Prostate gland (tissue), 2 donors: ENCODE results near the gene ACTL10.

Experiments used
- CTCF ChIP-seq, 4 experiments: fragments of 200-600 bp in 2 of 4; fragments of 450-650 bp in 2 of 4; sonication (generic) in 2 of 4; IDR thresholded peaks; 1 replicate in 3 of 4; 2 replicates in 1 of 4; pipeline ENCODE4 v1.5.1; 2016 to 2019; ENCODE audit warnings: antibody characterized with exemption in 4 of 4, mild to moderate bottlenecking in 2 of 4, moderate library complexity in 2 of 4
- POLR2A ChIP-seq: fragments of 450-650 bp; IDR thresholded peaks from one replicate; pipeline ENCODE4 v1.6.1; 2016; ENCODE audit warnings: antibody characterized with exemption, mild to moderate bottlenecking

GRCh38 chr20:33650111-33650752 is 16.5 kb upstream of the ACTL10 start:
- TF ChIP-seq CTCF (IDR thresholded peaks at IDR 0.05) (no peak), POLR2A (no peak)
